H1 (cell line): ENCODE measurements around the gene STK40. TPM values are rescaled to one million over a fixed set of nuclear protein-coding genes. Genes with fewer than 3 reads are reported as not detected.

Source experiments
- BCL11A ChIP-seq, 2 experiments: IDR thresholded peaks; one replicate each; pipeline ENCODE4 v1.6.1; 2011; ENCODE audit warnings: low read depth in 2 of 2, low read length in 2 of 2, mild to moderate bottlenecking in 2 of 2
- BRCA1 ChIP-seq: IDR thresholded peaks from 2 replicates; pipeline ENCODE4 v1.6.1; 2012; ENCODE audit warnings: low read depth, low read length, improper control_type of control experiment
- MAFK ChIP-seq: IDR thresholded peaks from 2 replicates; pipeline ENCODE4 v1.6.1; 2012; ENCODE audit warnings: low read depth, mild to moderate bottlenecking, improper control_type of control experiment, low read length
- SIN3A ChIP-seq, 2 experiments: IDR thresholded peaks in 1 of 2; conservative IDR thresholded peaks in 1 of 2; 2 replicates each; pipeline ENCODE4 v1.6.1; 2011 to 2012; ENCODE audit warnings: low read length in 2 of 2, improper control_type of control experiment in 1 of 2, low read depth in 1 of 2, mild to moderate bottlenecking in 1 of 2
- SIRT6 ChIP-seq: IDR thresholded peaks from one replicate; pipeline ENCODE4 v1.7.1; 2012; ENCODE audit warnings: low read length, inconsistent platforms
- SP4 ChIP-seq: IDR thresholded peaks from 2 replicates; pipeline ENCODE4 v1.6.1; 2012; ENCODE audit warnings: low read length, inconsistent platforms
- SUZ12 ChIP-seq: fragments of 200-600 bp; sonication (generic); IDR thresholded peaks from 2 replicates; pipeline ENCODE4 v1.6.1; 2012; ENCODE audit warnings: mild to moderate bottlenecking, inconsistent platforms, low read length, moderate library complexity, mixed read lengths
- TCF12 ChIP-seq: IDR thresholded peaks from 2 replicates; pipeline ENCODE4 v1.6.1; 2011; ENCODE audit warnings: low read depth, mild to moderate bottlenecking, low read length
- polyA plus RNA-seq, 7 experiments: library from polyadenylated mRNA; depleted of rRNA in 3 of 7; stranded (reverse) in 5 of 7; unstranded in 2 of 7; fragments of >200 nt in 5 of 7; fragments of 200-250 nt in 2 of 7; gene quantifications; 1 replicate in 5 of 7; 2 replicates in 1 of 7; 4 replicates in 1 of 7; pipeline versions ENCODE4 v1.2.1 to v1.2.3, GENCODE V29; 2011 to 2013; ENCODE audit warnings: missing spikeins in 2 of 7, mixed read lengths in 2 of 7
- total RNA-seq: library from RNA; stranded (reverse); fragmentation: NEBNext Ultra II Directional; extraction: Animal tissue kit (Norgen Biotek cat#: 25700); gene quantifications from 2 replicates; pipeline ENCODE4 v1.2.1, GENCODE V29; 2021
- TF ChIP-seq, protein P1 (sequence below): fragments of 300-600 bp; sonication (generic); IDR thresholded peaks from 2 replicates; pipeline ENCODE4 v1.7.1; 2012; ENCODE audit warnings: low read length, moderate library complexity, mild to moderate bottlenecking, inconsistent platforms; ENCODE audit not compliant: insufficient replicate concordance

The STK40 gene
- total and polyA plus RNA-seq, 2 of the 8 experiments (the other 6 are each of a cell fraction or from before 2014, with no cell fraction given) = 13.6 to 28.6 TPM

GRCh38 chr1:36369061-36369861 lies 16.5 kb downstream of the STK40 start (continued):
- TF ChIP-seq, protein P1, sequence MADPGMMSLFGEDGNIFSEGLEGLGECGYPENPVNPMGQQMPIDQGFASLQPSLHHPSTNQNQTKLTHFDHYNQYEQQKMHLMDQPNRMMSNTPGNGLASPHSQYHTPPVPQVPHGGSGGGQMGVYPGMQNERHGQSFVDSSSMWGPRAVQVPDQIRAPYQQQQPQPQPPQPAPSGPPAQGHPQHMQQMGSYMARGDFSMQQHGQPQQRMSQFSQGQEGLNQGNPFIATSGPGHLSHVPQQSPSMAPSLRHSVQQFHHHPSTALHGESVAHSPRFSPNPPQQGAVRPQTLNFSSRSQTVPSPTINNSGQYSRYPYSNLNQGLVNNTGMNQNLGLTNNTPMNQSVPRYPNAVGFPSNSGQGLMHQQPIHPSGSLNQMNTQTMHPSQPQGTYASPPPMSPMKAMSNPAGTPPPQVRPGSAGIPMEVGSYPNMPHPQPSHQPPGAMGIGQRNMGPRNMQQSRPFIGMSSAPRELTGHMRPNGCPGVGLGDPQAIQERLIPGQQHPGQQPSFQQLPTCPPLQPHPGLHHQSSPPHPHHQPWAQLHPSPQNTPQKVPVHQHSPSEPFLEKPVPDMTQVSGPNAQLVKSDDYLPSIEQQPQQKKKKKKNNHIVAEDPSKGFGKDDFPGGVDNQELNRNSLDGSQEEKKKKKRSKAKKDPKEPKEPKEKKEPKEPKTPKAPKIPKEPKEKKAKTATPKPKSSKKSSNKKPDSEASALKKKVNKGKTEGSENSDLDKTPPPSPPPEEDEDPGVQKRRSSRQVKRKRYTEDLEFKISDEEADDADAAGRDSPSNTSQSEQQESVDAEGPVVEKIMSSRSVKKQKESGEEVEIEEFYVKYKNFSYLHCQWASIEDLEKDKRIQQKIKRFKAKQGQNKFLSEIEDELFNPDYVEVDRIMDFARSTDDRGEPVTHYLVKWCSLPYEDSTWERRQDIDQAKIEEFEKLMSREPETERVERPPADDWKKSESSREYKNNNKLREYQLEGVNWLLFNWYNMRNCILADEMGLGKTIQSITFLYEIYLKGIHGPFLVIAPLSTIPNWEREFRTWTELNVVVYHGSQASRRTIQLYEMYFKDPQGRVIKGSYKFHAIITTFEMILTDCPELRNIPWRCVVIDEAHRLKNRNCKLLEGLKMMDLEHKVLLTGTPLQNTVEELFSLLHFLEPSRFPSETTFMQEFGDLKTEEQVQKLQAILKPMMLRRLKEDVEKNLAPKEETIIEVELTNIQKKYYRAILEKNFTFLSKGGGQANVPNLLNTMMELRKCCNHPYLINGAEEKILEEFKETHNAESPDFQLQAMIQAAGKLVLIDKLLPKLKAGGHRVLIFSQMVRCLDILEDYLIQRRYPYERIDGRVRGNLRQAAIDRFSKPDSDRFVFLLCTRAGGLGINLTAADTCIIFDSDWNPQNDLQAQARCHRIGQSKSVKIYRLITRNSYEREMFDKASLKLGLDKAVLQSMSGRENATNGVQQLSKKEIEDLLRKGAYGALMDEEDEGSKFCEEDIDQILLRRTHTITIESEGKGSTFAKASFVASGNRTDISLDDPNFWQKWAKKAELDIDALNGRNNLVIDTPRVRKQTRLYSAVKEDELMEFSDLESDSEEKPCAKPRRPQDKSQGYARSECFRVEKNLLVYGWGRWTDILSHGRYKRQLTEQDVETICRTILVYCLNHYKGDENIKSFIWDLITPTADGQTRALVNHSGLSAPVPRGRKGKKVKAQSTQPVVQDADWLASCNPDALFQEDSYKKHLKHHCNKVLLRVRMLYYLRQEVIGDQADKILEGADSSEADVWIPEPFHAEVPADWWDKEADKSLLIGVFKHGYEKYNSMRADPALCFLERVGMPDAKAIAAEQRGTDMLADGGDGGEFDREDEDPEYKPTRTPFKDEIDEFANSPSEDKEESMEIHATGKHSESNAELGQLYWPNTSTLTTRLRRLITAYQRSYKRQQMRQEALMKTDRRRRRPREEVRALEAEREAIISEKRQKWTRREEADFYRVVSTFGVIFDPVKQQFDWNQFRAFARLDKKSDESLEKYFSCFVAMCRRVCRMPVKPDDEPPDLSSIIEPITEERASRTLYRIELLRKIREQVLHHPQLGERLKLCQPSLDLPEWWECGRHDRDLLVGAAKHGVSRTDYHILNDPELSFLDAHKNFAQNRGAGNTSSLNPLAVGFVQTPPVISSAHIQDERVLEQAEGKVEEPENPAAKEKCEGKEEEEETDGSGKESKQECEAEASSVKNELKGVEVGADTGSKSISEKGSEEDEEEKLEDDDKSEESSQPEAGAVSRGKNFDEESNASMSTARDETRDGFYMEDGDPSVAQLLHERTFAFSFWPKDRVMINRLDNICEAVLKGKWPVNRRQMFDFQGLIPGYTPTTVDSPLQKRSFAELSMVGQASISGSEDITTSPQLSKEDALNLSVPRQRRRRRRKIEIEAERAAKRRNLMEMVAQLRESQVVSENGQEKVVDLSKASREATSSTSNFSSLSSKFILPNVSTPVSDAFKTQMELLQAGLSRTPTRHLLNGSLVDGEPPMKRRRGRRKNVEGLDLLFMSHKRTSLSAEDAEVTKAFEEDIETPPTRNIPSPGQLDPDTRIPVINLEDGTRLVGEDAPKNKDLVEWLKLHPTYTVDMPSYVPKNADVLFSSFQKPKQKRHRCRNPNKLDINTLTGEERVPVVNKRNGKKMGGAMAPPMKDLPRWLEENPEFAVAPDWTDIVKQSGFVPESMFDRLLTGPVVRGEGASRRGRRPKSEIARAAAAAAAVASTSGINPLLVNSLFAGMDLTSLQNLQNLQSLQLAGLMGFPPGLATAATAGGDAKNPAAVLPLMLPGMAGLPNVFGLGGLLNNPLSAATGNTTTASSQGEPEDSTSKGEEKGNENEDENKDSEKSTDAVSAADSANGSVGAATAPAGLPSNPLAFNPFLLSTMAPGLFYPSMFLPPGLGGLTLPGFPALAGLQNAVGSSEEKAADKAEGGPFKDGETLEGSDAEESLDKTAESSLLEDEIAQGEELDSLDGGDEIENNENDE = no peak
- no peak for TF ChIP-seq SIN3A (conservative IDR thresholded peaks at IDR 0.05 in 1 of 2, IDR thresholded peaks at IDR 0.05 in 1 of 2; ENCODE audit: low read depth in 1 of 2, low read length in 2 of 2)
- TF ChIP-seq MAFK = no peak
- TF ChIP-seq TCF12 = peak; percentile 78; the same call in 1 of the 2 replicates
- TF ChIP-seq BRCA1 = no peak
- no peak for TF ChIP-seq SUZ12
- no peak for TF ChIP-seq SIRT6
- no peak for TF ChIP-seq BCL11A (IDR thresholded peaks at IDR 0.05; ENCODE audit: low read depth in 2 of 2, low read length in 2 of 2)
- TF ChIP-seq SP4 = no peak
